Kidney tubule cell (primary cell): ENCODE measurements around the gene LMBR1L.

ENCODE experiments used
- DNase-seq: peaks from one replicate; pipeline ENCODE4 v3.0.0-alpha.2; 2018; ENCODE audit warnings: low spot score

LMBR1L gene

GRCh38 chr12:49111206-49111605, 559 bp upstream of the LMBR1L start:
- peak; percentile 33 for DNase-seq

GRCh38 chr12:49109641-49110463, 795 bp downstream of the LMBR1L start:
- no peak for DNase-seq

GRCh38 chr12:49108958-49109404, 1.7 kb downstream of the LMBR1L start:
- peak; percentile 20 for DNase-seq

GRCh38 chr12:49105504-49106084, 5.1 kb downstream of the LMBR1L start:
- DNase-seq = no peak

DNA sequence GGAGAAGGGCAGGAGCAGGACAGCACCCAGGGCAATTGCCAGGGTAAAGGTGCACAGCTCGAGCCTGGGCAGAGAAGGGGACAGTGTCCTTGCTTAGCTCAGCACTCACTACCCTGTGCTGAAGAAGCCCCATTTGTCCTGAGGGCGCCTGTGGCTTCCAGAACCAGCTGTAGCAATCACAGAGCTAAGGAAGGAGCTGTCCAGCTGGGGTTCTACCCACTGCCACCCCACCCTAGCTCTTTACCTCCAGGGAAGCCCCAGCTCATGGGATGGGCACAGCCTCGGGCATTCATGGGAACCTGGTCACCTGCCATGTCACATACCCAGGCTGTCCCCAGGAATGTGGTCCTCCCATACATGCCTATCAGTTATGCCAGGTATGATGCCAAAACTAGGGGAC, 5.8 kb downstream of the LMBR1L start:
- DNase-seq = no peak

GRCh38 chr12:49100380-49100779, 10.3 kb downstream of the LMBR1L start:
- no peak for DNase-seq

DNA sequence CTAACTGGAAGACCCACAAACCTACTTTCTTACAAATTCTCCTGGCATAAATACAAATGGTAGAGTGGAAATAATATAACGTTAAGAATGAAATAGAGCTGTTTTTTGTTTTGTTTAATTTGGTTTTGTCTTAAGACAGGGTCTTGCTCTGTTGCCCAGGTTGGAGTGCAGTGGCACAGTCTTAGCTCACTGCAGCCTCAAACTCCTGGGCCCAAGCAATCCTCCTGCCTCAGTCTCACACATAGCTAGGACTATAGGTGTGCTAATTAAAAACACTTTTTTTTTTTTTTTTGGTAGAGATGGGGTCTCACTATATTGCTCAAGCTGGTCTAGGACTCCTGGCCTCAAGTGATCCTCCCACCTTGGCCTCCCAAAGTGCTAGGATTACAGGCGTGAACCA, 11.9 kb downstream of the LMBR1L start:
- DNase-seq = no peak

- DNase-seq = peak; percentile 41
Observed at GRCh38 chr12:49098035-49098451, 12.6 kb downstream of the LMBR1L start.

- DNase-seq = no peak
Observed at GRCh38 chr12:49097381-49097780, 13.3 kb downstream of the LMBR1L start.

DNA sequence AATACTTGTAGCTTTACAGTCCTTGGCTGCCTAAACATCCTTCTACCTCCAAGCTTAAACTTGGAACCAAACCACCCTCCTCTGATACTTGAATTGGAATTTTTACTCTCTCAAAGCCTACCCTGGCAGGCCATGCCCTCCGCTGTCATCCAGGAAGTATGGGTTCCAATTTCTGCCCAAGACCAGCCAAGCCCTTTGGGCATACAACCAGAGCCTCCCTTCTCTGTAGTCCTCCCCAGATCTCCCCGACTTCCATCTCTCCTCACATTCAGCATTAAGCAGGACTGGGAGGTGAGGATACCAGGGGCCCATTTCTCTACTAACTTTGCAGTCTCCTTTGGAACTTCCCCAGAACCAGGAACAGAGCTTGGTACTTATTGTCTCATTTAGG, 15.7 kb downstream of the LMBR1L start:
- no peak for DNase-seq

DNA sequence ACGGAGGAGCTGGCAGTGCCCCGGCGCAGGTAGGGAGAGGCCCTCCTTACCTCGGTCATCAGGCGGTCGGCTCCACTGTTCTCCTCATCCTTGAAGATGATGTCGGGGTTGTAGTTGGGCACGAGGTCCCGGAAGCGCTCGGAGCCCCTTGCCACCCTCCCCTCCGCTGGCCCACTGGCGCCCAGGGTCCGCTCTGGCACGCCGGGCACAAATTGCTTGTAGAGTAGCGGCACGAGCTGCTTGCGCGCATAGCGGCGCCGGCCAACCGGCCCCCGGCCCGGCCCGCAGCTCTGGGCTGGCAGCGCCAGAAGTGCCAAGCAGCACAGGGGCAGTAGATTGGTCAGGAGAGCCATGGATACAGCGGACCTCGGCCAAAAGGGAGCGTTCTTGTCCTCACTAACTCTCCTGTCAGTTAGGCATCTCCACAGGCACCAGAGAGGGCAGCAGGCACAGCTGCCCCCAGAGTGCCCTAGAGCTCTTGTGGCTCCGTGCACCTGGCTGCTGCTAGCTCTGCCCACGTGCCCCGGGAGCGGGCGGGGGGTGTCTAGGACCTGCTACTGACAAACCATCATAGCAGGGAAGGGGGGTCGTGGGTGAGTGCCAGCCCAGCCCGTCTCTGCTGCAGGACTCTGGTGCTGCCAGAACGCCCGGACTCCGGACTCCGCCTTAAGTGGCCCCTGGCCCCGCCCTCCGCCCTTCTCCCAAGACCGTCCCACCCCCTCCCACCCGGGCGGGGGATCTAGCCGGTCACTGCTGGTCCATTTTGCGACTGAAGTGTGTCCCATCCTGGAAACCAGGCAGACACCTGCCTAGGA, 16.3 kb downstream of the LMBR1L start, which contains the start of gene DHH:
DHH (minus strand) TSS at position 642 of the 815 bp plus-strand sequence; CDS start at position 353, 289 bp downstream.
- no peak for DNase-seq

DNA sequence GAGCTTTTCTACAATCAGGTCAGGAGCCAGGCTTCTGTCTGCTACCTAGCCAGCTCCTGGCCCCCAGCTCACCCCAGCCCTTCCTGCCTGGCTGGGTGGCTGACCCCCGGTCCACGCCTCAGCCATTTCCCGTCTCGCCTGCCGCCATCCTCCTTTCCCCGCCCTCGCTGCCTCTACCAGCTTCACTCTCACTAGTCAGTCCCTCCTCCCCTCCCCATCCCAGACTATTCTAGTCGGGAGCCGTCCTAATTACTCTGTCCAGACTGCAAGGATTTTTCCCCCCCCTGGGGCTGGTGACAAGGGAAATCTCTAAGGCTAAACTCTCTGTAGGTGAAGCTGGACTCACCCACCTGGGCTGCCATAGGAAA, 16.9 kb downstream of the LMBR1L start:
- no peak for DNase-seq

- DNase-seq = no peak
Observed at GRCh38 chr12:49092816-49093406, 17.7 kb downstream of the LMBR1L start.

GRCh38 chr12:49092086-49092815, 18.4 kb downstream of the LMBR1L start:
- peak; percentile 53 for DNase-seq

- DNase-seq = no peak
Observed at GRCh38 chr12:49091836-49092085, 18.9 kb downstream of the LMBR1L start.

DNA sequence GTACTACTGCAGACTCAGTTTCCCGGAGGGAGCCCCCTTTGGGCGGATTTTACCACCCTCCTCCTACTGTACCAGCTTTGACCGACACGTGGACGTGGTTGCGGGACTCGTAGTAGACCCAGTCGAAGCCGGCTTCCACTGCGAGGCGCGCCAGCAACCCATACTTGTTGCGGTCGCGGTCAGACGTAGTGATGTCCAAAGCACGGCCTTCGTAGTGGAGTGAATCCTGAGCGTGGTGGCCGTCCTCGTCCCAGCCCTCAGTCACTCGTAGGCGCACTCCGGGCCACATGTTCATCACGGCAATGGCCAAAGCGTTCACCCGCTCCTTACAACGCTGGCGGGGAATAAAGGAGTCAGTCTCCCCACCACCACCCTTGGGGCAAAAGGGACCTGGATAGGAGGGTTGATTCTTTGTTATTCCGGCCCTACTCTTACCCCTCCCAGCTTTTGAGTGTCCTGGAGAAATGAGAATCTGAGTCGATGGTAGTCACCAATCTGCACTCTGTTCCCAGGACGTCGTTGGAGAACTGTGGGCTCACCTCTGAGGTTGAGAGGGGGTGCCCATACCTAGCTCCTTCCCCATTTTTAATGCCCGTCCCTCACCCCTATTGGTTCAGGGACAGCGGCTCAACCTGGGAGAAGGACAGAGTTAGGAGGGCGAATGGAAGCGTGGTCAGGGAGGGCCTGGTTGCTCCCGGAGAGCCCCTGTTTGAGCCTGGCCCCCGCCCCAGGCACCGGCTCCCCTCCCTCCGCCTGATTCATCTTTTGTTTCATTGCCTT, 19.4 kb downstream of the LMBR1L start:
- no peak for DNase-seq

GRCh38 chr12:49089821-49090773, 20.6 kb downstream of the LMBR1L start:
- DNase-seq = peak; percentile 35

- no peak for DNase-seq
Observed at GRCh38 chr12:49088932-49089330, 21.7 kb downstream of the LMBR1L start.

- DNase-seq = peak; percentile 97
Observed at GRCh38 chr12:49088150-49088931, 22.3 kb downstream of the LMBR1L start.
